Vagina (tissue), 2 donors: ENCODE results near the gene SMOC2.

Experiments used
- POLR2A ChIP-seq, 2 donors: fragments of 450-650 bp; IDR thresholded peaks; one replicate each; pipeline ENCODE4 v1.6.1; 2017; ENCODE audit warnings: antibody characterized with exemption in 2 of 2, mild to moderate bottlenecking in 2 of 2, moderate library complexity in 2 of 2
- POLR2AphosphoS5 ChIP-seq, 2 donors: sonication (generic); formaldehyde crosslinking; IDR thresholded peaks; one replicate each; pipeline ENCODE4 v1.9.0; 2017; ENCODE audit warnings: antibody characterized with exemption in 2 of 2, mild to moderate bottlenecking in 2 of 2, low read depth in 1 of 2; ENCODE audit not compliant: insufficient read depth in 1 of 2
- TF ChIP-seq, protein P1 (sequence below), 3 experiments: fragments of 450-650 bp in 2 of 3; fragments of 200-600 bp in 1 of 3; sonication (generic) in 1 of 3; IDR thresholded peaks; one replicate each; pipeline ENCODE4 v1.5.1; 2017 to 2019; ENCODE audit warnings: antibody characterized with exemption in 3 of 3, mild to moderate bottlenecking in 2 of 3, moderate library complexity in 2 of 3

DNA sequence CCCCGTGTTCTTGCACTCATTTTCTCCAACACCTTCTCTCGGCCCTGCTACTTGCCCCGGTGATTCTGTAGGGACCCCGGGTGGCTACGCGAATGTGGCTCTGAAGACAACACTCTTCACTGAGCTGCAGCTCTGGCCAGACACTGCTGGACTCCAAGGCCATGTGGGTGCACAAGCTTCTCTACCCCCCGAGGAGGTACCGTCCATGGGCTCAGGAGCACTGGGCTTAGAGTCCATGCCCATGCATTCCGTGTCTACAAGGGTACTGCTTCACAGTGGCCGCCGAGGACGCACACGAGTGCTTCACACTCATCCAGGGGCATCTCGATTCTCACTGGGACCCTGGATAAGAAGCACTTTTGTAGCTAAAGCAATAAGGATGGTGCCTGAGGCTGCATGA lies 59.5 kb downstream of the SMOC2 start:
- TF ChIP-seq, protein P1, sequence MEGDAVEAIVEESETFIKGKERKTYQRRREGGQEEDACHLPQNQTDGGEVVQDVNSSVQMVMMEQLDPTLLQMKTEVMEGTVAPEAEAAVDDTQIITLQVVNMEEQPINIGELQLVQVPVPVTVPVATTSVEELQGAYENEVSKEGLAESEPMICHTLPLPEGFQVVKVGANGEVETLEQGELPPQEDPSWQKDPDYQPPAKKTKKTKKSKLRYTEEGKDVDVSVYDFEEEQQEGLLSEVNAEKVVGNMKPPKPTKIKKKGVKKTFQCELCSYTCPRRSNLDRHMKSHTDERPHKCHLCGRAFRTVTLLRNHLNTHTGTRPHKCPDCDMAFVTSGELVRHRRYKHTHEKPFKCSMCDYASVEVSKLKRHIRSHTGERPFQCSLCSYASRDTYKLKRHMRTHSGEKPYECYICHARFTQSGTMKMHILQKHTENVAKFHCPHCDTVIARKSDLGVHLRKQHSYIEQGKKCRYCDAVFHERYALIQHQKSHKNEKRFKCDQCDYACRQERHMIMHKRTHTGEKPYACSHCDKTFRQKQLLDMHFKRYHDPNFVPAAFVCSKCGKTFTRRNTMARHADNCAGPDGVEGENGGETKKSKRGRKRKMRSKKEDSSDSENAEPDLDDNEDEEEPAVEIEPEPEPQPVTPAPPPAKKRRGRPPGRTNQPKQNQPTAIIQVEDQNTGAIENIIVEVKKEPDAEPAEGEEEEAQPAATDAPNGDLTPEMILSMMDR (IDR thresholded peaks at IDR 0.05) = no peak
- TF ChIP-seq POLR2A (IDR thresholded peaks at IDR 0.05) (no peak), POLR2AphosphoS5 (IDR thresholded peaks at IDR 0.05; ENCODE audit: insufficient read depth in 1 of 2, low read depth in 1 of 2) (no peak)
